DOHH2 (cell line): ENCODE data around the gene SPATA4.

Source experiments
- CTCF ChIP-seq: fragments of 200-600 bp; sonication (generic); IDR thresholded peaks from one replicate; pipeline ENCODE4 v1.5.1; 2014; ENCODE audit warnings: antibody characterized with exemption, mild to moderate bottlenecking, low read depth, low read length; ENCODE audit not compliant: poor library complexity, severe bottlenecking
- EZH2phosphoT487 ChIP-seq: fragments of 200-600 bp; sonication (generic); IDR thresholded peaks from 2 replicates; pipeline ENCODE4 v1.6.1; 2017; ENCODE audit warnings: borderline replicate concordance, mild to moderate bottlenecking, antibody characterized with exemption, low read length, moderate library complexity, mixed read lengths

- no peak for TF ChIP-seq CTCF
- no peak for TF ChIP-seq EZH2phosphoT487
Observed at GRCh38 chr4:176209535-176209934, 14.2 kb upstream of the SPATA4 start.
